ENCODE results near the gene NDUFS4. TPM values are rescaled to one million over a fixed set of nuclear protein-coding genes. Genes with fewer than 3 reads are reported as not detected.
"Not testable (repeated sequence)": the region's sequence is repeated elsewhere in the genome, so short reads cannot be mapped to it uniquely, and the experiment has no call there.

The NDUFS4 gene
- total RNA-seq, 1 donor from 2014 or later, result 92.4 TPM

DNA sequence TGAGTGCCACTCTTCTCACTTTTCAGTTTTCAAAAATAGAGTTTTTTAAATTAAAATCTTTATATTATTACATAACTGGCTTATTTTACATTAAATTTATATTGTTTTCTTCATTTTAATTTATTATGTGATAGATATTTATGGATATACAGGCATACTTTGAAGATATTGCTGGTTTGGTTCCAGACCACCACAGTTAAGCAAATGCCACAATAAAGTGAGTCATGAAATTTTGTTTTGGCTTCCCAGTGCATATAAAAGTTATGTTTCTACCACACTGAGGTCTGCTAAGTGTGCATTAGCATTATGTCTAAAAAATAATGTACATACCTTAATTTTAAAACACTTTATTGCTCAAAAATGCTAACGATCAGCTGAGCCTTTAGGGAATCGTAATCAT, 47.4 kb downstream of the NDUFS4 start:
- Mint-ChIP-seq H3K9me3 (ENCODE audit: unreplicated experiment) (no peaks in the 10 kb centered on the region), H3K27me3 (ENCODE audit: low read depth, unreplicated experiment) (no peaks in the 10 kb centered on the region), H3K4me3 (ENCODE audit: unreplicated experiment) (no peak overlapping the region), H3K4me1 (ENCODE audit: low read depth, unreplicated experiment) (peaks cover 13% of the 10 kb centered on the region), H3K36me3 (ENCODE audit: low read depth, unreplicated experiment) (peaks cover 9% of the 10 kb centered on the region), H3K27ac (ENCODE audit: unreplicated experiment) (no peak overlapping the region)
- Histone ChIP-seq H4K20me1 (ENCODE audit: insufficient read depth, low read length) (peaks cover 47% of the 10 kb centered on the region), H3K9me3 (ENCODE audit: insufficient read depth, low read depth, low read length) (no peaks in the 10 kb centered on the region), H3K27me3 (ENCODE audit: insufficient read depth, low read length) (no peaks in the 10 kb centered on the region), H2AFZ (ENCODE audit: low read depth, low read length) (no peak overlapping the region), H3K79me2 (ENCODE audit: insufficient read depth, low read length) (peaks cover 2% of the 10 kb centered on the region), H3K4me3 (ENCODE audit: insufficient read depth, low read depth, low read length) (no peak overlapping the region), H3K4me2 (ENCODE audit: low read length) (no peak overlapping the region), H3K27ac (ENCODE audit: low read depth, low read length) (no peak overlapping the region), H3K4me1 (ENCODE audit: insufficient read depth, low read length) (peaks cover 6% of the 10 kb centered on the region), H3K36me3 (ENCODE audit: insufficient read depth, low read length) (no peaks in the 10 kb centered on the region), H3K9ac (ENCODE audit: low read length) (no peak overlapping the region)
- TF ChIP-seq EZH2 (IDR thresholded peaks at IDR 0.05; ENCODE audit: insufficient read depth, low read length), result no peak
- TF ChIP-seq, protein P1, sequence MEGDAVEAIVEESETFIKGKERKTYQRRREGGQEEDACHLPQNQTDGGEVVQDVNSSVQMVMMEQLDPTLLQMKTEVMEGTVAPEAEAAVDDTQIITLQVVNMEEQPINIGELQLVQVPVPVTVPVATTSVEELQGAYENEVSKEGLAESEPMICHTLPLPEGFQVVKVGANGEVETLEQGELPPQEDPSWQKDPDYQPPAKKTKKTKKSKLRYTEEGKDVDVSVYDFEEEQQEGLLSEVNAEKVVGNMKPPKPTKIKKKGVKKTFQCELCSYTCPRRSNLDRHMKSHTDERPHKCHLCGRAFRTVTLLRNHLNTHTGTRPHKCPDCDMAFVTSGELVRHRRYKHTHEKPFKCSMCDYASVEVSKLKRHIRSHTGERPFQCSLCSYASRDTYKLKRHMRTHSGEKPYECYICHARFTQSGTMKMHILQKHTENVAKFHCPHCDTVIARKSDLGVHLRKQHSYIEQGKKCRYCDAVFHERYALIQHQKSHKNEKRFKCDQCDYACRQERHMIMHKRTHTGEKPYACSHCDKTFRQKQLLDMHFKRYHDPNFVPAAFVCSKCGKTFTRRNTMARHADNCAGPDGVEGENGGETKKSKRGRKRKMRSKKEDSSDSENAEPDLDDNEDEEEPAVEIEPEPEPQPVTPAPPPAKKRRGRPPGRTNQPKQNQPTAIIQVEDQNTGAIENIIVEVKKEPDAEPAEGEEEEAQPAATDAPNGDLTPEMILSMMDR (IDR thresholded peaks at IDR 0.05; ENCODE audit: insufficient read depth, low read depth, low read length), result no peak
- no peak for FAIRE-seq
- peak; percentile 20 for DNase-seq (ENCODE audit: low read depth)

DNA sequence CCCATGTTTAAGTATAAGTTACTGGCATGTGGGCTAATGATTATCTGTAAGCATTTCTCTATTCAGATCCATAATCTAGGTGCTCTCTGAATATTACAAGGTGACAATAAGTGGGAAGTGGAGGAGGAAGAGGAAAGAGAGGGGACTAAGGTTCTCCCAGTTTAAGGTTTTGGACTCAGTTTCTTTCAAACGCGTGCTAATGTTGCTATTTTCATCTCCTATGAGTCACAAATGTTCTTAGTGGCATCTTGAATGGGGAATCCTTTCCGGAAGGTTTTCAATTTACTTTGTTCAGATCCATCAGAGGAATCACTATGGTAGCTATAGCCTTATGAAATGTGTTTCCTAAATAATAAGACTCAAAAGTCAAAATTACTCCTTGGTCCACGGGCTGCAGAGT, 48.5 kb downstream of the NDUFS4 start:
- H3K79me2 ChIP-seq (ENCODE audit: insufficient read depth, low read length); H3K27me3 ChIP-seq (ENCODE audit: insufficient read depth, low read length); H3K36me3 ChIP-seq (ENCODE audit: insufficient read depth, low read length); H3K9me3 ChIP-seq (ENCODE audit: insufficient read depth, low read depth, low read length); H3K4me3 Mint-ChIP-seq (ENCODE audit: unreplicated experiment); H3K4me3 ChIP-seq (ENCODE audit: insufficient read depth, low read depth, low read length); H3K27me3 Mint-ChIP-seq (ENCODE audit: low read depth, unreplicated experiment); H2AFZ ChIP-seq (ENCODE audit: low read depth, low read length); H3K4me2 ChIP-seq (ENCODE audit: low read length); H3K9ac ChIP-seq (ENCODE audit: low read length); FAIRE-seq; DNase-seq (ENCODE audit: low read depth); H3K27ac Mint-ChIP-seq (ENCODE audit: unreplicated experiment); H3K27ac ChIP-seq (ENCODE audit: low read depth, low read length); H3K9me3 Mint-ChIP-seq (ENCODE audit: unreplicated experiment); H3K4me1 ChIP-seq (ENCODE audit: insufficient read depth, low read length); H3K36me3 Mint-ChIP-seq (ENCODE audit: low read depth, unreplicated experiment): not testable (repeated sequence)
- peaks cover 53% of the 10 kb centered on the region for H4K20me1 ChIP-seq (ENCODE audit: insufficient read depth, low read length)
- peaks cover 14% of the 10 kb centered on the region for H3K4me1 Mint-ChIP-seq (ENCODE audit: low read depth, unreplicated experiment)

DNA sequence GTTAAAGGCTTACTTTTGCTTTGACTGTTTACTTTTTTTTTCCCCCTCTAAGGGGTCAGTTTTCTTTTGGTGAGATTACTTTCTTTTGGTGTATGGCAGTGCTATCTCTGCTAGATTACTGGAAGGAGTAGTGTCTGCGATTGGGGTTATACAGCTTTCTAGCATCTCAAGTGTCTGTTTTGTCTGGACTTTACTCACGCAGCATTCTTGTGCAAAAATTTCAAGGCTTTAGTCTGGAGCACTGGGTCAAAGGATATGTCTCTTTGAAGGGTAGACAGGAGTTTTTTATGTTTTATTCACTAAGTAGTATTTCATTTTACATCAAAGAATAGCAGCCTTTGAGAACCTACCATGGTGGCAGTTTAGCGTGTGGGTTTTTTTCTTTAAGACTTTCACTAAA, 52.6 kb downstream of the NDUFS4 start:
- TF ChIP-seq, protein P1 (IDR thresholded peaks at IDR 0.05; ENCODE audit: insufficient read depth, low read depth, low read length), result no peak
- TF ChIP-seq EZH2 (IDR thresholded peaks at IDR 0.05; ENCODE audit: insufficient read depth, low read length), result no peak
- Mint-ChIP-seq H3K27ac (ENCODE audit: unreplicated experiment) (peak overlapping the region; percentile 75), H3K4me1 (ENCODE audit: low read depth, unreplicated experiment) (peaks cover 14% of the 10 kb centered on the region), H3K36me3 (ENCODE audit: low read depth, unreplicated experiment) (peaks cover 3% of the 10 kb centered on the region), H3K27me3 (ENCODE audit: low read depth, unreplicated experiment) (no peaks in the 10 kb centered on the region), H3K4me3 (ENCODE audit: unreplicated experiment) (no peak overlapping the region), H3K9me3 (ENCODE audit: unreplicated experiment) (no peaks in the 10 kb centered on the region)
- FAIRE-seq (no peak), DNase-seq (ENCODE audit: low read depth) (peak; percentile 34)
- no peak overlapping the region for H2AFZ ChIP-seq (ENCODE audit: low read depth, low read length)
- H3K4me3 ChIP-seq (ENCODE audit: insufficient read depth, low read depth, low read length), result no peak overlapping the region
- no peaks in the 10 kb centered on the region for H3K36me3 ChIP-seq (ENCODE audit: insufficient read depth, low read length)
- H3K9me3 ChIP-seq (ENCODE audit: insufficient read depth, low read depth, low read length), result no peaks in the 10 kb centered on the region
- H3K27ac ChIP-seq (ENCODE audit: low read depth, low read length), result no peak overlapping the region
- no peak overlapping the region for H3K9ac ChIP-seq (ENCODE audit: low read length)
- no peaks in the 10 kb centered on the region for H3K79me2 ChIP-seq (ENCODE audit: insufficient read depth, low read length)
- peaks cover 3% of the 10 kb centered on the region for H3K4me1 ChIP-seq (ENCODE audit: insufficient read depth, low read length)
- H3K4me2 ChIP-seq (ENCODE audit: low read length), result no peak overlapping the region
- H4K20me1 ChIP-seq (ENCODE audit: insufficient read depth, low read length), result peaks cover 60% of the 10 kb centered on the region
- no peaks in the 10 kb centered on the region for H3K27me3 ChIP-seq (ENCODE audit: insufficient read depth, low read length)

Data from astrocyte (in vitro differentiated cells and primary cell).